DOHH2 (cell line): ENCODE results near the gene NOM1.

Experiments used
- H3F3A ChIP-seq: fragments of 200-600 bp; sonication (generic), shearing (Covaris generic); 2 replicates; pipeline ENCODE4 v1.6.0; 2016; ENCODE audit warnings: antibody characterized with exemption, mild to moderate bottlenecking; ENCODE audit not compliant: control insufficient read depth, insufficient read depth
- H3K27ac ChIP-seq: fragments of 200-600 bp; sonication (generic); 2 replicates; pipeline ENCODE4 v1.5.1; 2014; ENCODE audit warnings: low read depth, mild to moderate bottlenecking, low read length, moderate library complexity
- H3K27me3 ChIP-seq: fragments of 200-600 bp; sonication (generic); 2 replicates; pipeline ENCODE4 v1.6.1; 2014; ENCODE audit warnings: mild to moderate bottlenecking, low read length, mixed read lengths; ENCODE audit not compliant: control insufficient read depth
- H3K36me3 ChIP-seq: fragments of 200-600 bp; sonication (generic); 2 replicates; pipeline ENCODE4 v1.6.1; 2014; ENCODE audit warnings: mild to moderate bottlenecking, low read length, moderate library complexity, mixed read lengths; ENCODE audit not compliant: control insufficient read depth
- H3K4me1 ChIP-seq: fragments of 200-600 bp; sonication (generic); 2 replicates; pipeline ENCODE4 v1.6.1; 2014; ENCODE audit warnings: mild to moderate bottlenecking, low read length, mixed read lengths; ENCODE audit not compliant: control insufficient read depth
- H3K4me2 ChIP-seq: fragments of 200-600 bp; sonication (generic); 2 replicates; pipeline ENCODE4 v1.6.0; 2014; ENCODE audit warnings: mild to moderate bottlenecking, low read length, moderate library complexity
- H3K4me3 ChIP-seq: fragments of 200-600 bp; sonication (generic); 2 replicates; pipeline ENCODE4 v1.5.1; 2014; ENCODE audit warnings: mild to moderate bottlenecking, low read length, mixed read lengths
- H3K79me2 ChIP-seq: fragments of 200-600 bp; sonication (generic); 2 replicates; pipeline ENCODE4 v1.6.1; 2014; ENCODE audit warnings: mild to moderate bottlenecking, low read length, mixed read lengths; ENCODE audit not compliant: control insufficient read depth
- H3K9me2 ChIP-seq: fragments of 200-600 bp; sonication (generic); replicated peaks from 2 replicates; pipeline ENCODE4 v1.6.1; 2014; ENCODE audit warnings: mild to moderate bottlenecking, low read length, mixed read lengths; ENCODE audit not compliant: control insufficient read depth
- H3K9me3 ChIP-seq: fragments of 200-600 bp; sonication (generic); 2 replicates; pipeline ENCODE4 v1.6.1; 2014; ENCODE audit warnings: antibody characterized with exemption, low read length, mixed read lengths; ENCODE audit not compliant: control insufficient read depth, insufficient read depth
- H4K20me1 ChIP-seq: fragments of 200-600 bp; sonication (generic); 2 replicates; pipeline ENCODE4 v1.6.0; 2014; ENCODE audit warnings: low read depth, mild to moderate bottlenecking, antibody characterized with exemption, low read length, moderate library complexity; ENCODE audit not compliant: control insufficient read depth, insufficient read depth
- CTCF ChIP-seq: fragments of 200-600 bp; sonication (generic); IDR thresholded peaks from one replicate; pipeline ENCODE4 v1.5.1; 2014; ENCODE audit warnings: antibody characterized with exemption, mild to moderate bottlenecking, low read depth, low read length; ENCODE audit not compliant: poor library complexity, severe bottlenecking
- EZH2phosphoT487 ChIP-seq: fragments of 200-600 bp; sonication (generic); IDR thresholded peaks from 2 replicates; pipeline ENCODE4 v1.6.1; 2017; ENCODE audit warnings: borderline replicate concordance, mild to moderate bottlenecking, antibody characterized with exemption, low read length, moderate library complexity, mixed read lengths

Gene NOM1

GRCh38 chr7:157018997-157019608 lies 69.6 kb downstream of the NOM1 start:
- no peak overlapping the region for H3K27ac ChIP-seq
- peaks cover 55% of the 10 kb centered on the region for H3K27me3 ChIP-seq
- no peaks in the 10 kb centered on the region for H3F3A ChIP-seq
- no peaks in the 10 kb centered on the region for H4K20me1 ChIP-seq
- no peaks in the 10 kb centered on the region for H3K36me3 ChIP-seq
- H3K4me3 ChIP-seq: no peak overlapping the region
- no peaks in the 10 kb centered on the region for H3K79me2 ChIP-seq
- TF ChIP-seq CTCF (no peak), EZH2phosphoT487 (no peak)
- no peaks in the 10 kb centered on the region for H3K9me3 ChIP-seq
- no peaks in the 10 kb centered on the region for H3K9me2 ChIP-seq
- peaks cover 9% of the 10 kb centered on the region; the same call in 1 of the 2 replicates for H3K4me1 ChIP-seq
- no peak overlapping the region for H3K4me2 ChIP-seq

- Histone ChIP-seq H3K9me2 (no peaks in the 10 kb centered on the region), H3K4me2 (no peak overlapping the region), H3K27ac (no peak overlapping the region), H3K79me2 (no peaks in the 10 kb centered on the region), H3K36me3 (no peaks in the 10 kb centered on the region), H3K27me3 (peaks cover 47% of the 10 kb centered on the region), H3K9me3 (no peaks in the 10 kb centered on the region), H3K4me1 (peaks cover 9% of the 10 kb centered on the region; the same call in 1 of the 2 replicates), H4K20me1 (no peaks in the 10 kb centered on the region), H3K4me3 (no peak overlapping the region), H3F3A (no peaks in the 10 kb centered on the region)
- TF ChIP-seq EZH2phosphoT487: no peak
These were observed 70.4 kb downstream of the NOM1 start for GRCh38 chr7:157019718-157020451.

- H3K27me3 ChIP-seq: peaks cover 47% of the 10 kb centered on the region
- no peaks in the 10 kb centered on the region for H3K36me3 ChIP-seq
- no peak overlapping the region for H3K27ac ChIP-seq
- H3K4me3 ChIP-seq: no peak overlapping the region
- no peaks in the 10 kb centered on the region for H3K79me2 ChIP-seq
- no peaks in the 10 kb centered on the region for H4K20me1 ChIP-seq
- H3K9me2 ChIP-seq: no peaks in the 10 kb centered on the region
- no peak for TF ChIP-seq CTCF
- no peak for TF ChIP-seq EZH2phosphoT487
- H3F3A ChIP-seq: no peaks in the 10 kb centered on the region
- H3K4me2 ChIP-seq: no peak overlapping the region
- H3K9me3 ChIP-seq: no peaks in the 10 kb centered on the region
- H3K4me1 ChIP-seq: peaks cover 9% of the 10 kb centered on the region; the same call in 1 of the 2 replicates
These were observed 71.1 kb downstream of the NOM1 start for GRCh38 chr7:157020514-157021070.
